ENCODE data around the gene LPIN3.

Gene LPIN3

GRCh38 chr20:41367956-41368355 lies 27.3 kb downstream of the LPIN3 start:
- no peak for DNase-seq

- DNase-seq: no peak
These were observed 29.1 kb downstream of the LPIN3 start for GRCh38 chr20:41369673-41370072.

- DNase-seq: no peak
These were observed 29.6 kb downstream of the LPIN3 start for GRCh38 chr20:41370176-41370575.

GRCh38 chr20:41371371-41371770 lies 30.8 kb downstream of the LPIN3 start:
- no peak for DNase-seq

- DNase-seq: no peak
These were observed 32.7 kb downstream of the LPIN3 start for GRCh38 chr20:41373251-41373783.

GRCh38 chr20:41373931-41374920 lies 33.6 kb downstream of the LPIN3 start:
- DNase-seq: no peak

GRCh38 chr20:41375846-41376245 lies 35.2 kb downstream of the LPIN3 start:
- no peak for DNase-seq

- no peak for DNase-seq
These were observed 35.7 kb downstream of the LPIN3 start for GRCh38 chr20:41376349-41376748.

- DNase-seq: no peak
These were observed 36.7 kb downstream of the LPIN3 start for GRCh38 chr20:41377275-41377674.

GRCh38 chr20:41379551-41379950 lies 38.9 kb downstream of the LPIN3 start:
- no peak for DNase-seq

- no peak for DNase-seq
These were observed 40.1 kb downstream of the LPIN3 start for GRCh38 chr20:41380551-41381193.

GRCh38 chr20:41382791-41383305 lies 42.2 kb downstream of the LPIN3 start:
- no peak for DNase-seq

GRCh38 chr20:41386502-41387427 lies 46.1 kb downstream of the LPIN3 start:
- no peak for DNase-seq

- no peak for DNase-seq
These were observed 46.8 kb downstream of the LPIN3 start for GRCh38 chr20:41387444-41387851.

- no peak for DNase-seq
These were observed 50.3 kb downstream of the LPIN3 start for GRCh38 chr20:41390889-41391288.

- DNase-seq: no peak
These were observed 51.0 kb downstream of the LPIN3 start for GRCh38 chr20:41391587-41392001.

GRCh38 chr20:41392295-41392694 lies 51.7 kb downstream of the LPIN3 start:
- no peak for DNase-seq

GRCh38 chr20:41392871-41393704 lies 52.5 kb downstream of the LPIN3 start:
- DNase-seq: no peak

- no peak for DNase-seq
These were observed 53.1 kb downstream of the LPIN3 start for GRCh38 chr20:41393705-41394066.

- DNase-seq: no peak
These were observed 53.5 kb downstream of the LPIN3 start for GRCh38 chr20:41394081-41394480.

GRCh38 chr20:41394931-41395666 lies 54.5 kb downstream of the LPIN3 start:
- DNase-seq: no peak

Data from activated CD4-positive, alpha-beta T cell treated with anti-CD3 and anti-CD28 coated beads, Interleukin-2, amount 50 U/mL, for 4 hours (primary cell).